Right lobe of liver (tissue), 4 donors: ENCODE measurements around the gene ANKRD37.

Experiments used
- POLR2A ChIP-seq: fragments of 450-650 bp; IDR thresholded peaks from one replicate; pipeline ENCODE4 v1.6.1; 2017; ENCODE audit warnings: antibody characterized with exemption, mild to moderate bottlenecking
- TF ChIP-seq, protein P1 (sequence below), 4 donors: fragments of 200-600 bp in 3 of 4; fragments of 450-650 bp in 1 of 4; IDR thresholded peaks; one replicate each; pipeline versions ENCODE4 v1.5.1 to v1.8.0; 2016 to 2022; ENCODE audit warnings: antibody characterized with exemption in 4 of 4, mild to moderate bottlenecking in 2 of 4
- donor health status: DM: no; HTN: no; CAD: no.
- donor health status: DM: no; HTN: no; CAD: no.
- donor health status: DM: no; HTN: yes; CAD: no.

- TF ChIP-seq, protein P1, sequence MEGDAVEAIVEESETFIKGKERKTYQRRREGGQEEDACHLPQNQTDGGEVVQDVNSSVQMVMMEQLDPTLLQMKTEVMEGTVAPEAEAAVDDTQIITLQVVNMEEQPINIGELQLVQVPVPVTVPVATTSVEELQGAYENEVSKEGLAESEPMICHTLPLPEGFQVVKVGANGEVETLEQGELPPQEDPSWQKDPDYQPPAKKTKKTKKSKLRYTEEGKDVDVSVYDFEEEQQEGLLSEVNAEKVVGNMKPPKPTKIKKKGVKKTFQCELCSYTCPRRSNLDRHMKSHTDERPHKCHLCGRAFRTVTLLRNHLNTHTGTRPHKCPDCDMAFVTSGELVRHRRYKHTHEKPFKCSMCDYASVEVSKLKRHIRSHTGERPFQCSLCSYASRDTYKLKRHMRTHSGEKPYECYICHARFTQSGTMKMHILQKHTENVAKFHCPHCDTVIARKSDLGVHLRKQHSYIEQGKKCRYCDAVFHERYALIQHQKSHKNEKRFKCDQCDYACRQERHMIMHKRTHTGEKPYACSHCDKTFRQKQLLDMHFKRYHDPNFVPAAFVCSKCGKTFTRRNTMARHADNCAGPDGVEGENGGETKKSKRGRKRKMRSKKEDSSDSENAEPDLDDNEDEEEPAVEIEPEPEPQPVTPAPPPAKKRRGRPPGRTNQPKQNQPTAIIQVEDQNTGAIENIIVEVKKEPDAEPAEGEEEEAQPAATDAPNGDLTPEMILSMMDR (IDR thresholded peaks at IDR 0.05) = no peak
- no peak for TF ChIP-seq POLR2A
Measured at GRCh38 chr4:185405296-185405999, 8.8 kb downstream of the ANKRD37 start.
